HG03045 (cell line): ENCODE data around the gene SLC38A10.
A peak's percentile ranks its signal among the peaks of the same experiment; 100 is the strongest.

Experiments used
- ATAC-seq: cut with Tn5 transposase; IDR thresholded peaks from one replicate; pipeline ENCODE4 v1.9.1; 2021; ENCODE audit warnings: mild to moderate bottlenecking, moderate library complexity; ENCODE audit not compliant: unreplicated experiment

SLC38A10 gene

DNA sequence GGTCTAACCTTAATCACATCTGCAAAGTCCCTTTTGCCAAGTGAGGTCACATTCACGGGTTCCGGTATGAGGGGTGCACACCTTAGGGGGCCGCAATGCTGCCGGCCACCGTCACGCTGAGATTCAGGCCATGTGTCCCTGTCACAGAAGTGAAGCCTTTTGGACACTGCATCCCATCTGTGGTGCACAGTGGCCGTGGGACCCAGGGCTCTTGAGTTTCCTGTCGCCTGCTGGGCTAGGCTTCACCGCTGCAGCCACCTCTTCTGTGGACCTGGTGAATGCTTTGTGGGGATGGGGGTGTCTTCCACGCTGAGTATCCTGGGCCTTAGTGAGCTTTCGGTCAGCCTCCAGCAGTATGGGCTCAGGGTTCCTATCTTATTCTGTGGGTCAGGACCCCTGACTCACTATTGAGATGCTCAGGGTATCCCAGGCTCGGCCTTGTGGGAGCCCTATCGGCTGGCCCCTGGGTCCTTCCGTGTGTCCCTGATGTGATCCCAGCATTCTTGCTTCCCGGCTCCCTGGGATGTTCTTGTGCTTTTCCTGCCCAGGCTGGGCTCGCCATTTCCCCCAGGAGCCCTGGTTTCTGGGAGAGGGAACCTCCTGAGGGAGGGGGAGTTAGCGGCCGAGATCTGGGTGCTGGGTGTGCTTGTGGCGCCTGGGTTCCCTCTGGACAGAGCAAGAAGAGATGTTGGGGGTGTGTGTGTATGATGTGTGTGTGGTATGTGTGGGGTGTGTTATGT, 4.9 kb upstream of the SLC38A10 start:
- ATAC-seq = no peak

DNA sequence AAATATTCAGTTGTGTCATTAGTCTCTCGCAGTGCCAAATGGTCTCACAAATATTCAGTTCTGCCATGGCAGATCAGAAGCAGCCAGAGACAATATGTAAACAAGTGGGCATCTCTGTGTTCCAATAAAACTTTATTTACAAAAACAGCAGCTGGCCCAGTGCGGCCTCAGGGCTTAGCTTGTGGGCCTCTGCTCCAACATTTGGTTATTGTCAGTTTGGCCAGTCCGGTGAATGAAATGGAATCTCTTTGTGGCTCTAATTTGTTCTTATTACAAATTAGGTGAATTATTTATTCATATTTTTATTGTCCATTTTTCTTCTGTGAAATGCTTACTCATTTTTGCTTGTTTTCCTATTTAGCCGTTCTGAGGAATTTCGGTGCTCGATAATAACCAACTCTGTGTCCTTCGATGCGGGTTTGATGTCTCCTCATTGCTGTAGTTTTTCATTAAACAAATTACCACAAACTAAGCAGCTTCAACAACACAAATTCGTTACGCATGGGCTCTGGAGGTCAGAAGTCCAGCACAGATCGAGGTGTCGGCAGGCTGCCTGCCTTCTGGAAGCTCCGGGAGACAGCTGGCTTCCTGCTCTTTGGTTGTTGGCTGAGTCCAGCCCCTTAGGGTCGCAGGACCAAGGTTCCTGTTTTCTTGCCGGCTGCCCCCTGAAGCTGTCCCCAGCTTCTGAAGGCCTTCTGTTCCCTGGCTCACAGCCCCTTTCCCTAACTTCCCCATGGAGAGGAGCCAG, 4.1 kb upstream of the SLC38A10 start:
- ATAC-seq = no peak

DNA sequence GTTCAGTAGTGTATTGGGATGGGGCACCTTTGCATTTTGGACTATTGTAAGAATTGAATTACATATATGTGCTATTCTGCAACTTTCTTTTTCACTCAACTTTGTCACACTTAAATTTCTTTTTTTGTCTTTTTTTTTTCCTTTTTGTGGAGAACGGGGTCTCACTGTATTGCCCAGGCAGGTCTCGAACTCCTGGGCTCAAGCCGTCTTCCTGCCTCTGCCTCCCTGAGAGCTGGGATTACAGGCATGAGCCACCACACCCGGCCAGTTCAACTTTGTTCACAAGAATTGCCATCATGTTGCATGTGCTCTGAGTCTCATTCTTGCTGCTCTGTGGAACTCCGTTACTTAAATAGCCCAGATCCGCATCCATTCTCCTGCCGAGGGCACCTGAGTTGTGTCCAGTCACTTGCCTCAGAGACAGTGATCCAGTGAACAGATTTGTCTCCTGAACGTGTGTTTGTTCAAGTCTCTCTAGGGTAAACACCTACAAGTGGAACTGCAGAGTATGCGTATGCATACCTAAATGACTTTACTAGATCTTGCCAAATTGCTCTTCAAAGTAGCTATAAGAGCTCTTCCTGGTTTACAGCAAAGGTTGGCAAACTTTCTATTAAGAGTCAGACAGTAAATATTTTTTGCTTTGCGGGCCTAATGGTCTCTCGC, 3.4 kb upstream of the SLC38A10 start:
- no peak for ATAC-seq

DNA sequence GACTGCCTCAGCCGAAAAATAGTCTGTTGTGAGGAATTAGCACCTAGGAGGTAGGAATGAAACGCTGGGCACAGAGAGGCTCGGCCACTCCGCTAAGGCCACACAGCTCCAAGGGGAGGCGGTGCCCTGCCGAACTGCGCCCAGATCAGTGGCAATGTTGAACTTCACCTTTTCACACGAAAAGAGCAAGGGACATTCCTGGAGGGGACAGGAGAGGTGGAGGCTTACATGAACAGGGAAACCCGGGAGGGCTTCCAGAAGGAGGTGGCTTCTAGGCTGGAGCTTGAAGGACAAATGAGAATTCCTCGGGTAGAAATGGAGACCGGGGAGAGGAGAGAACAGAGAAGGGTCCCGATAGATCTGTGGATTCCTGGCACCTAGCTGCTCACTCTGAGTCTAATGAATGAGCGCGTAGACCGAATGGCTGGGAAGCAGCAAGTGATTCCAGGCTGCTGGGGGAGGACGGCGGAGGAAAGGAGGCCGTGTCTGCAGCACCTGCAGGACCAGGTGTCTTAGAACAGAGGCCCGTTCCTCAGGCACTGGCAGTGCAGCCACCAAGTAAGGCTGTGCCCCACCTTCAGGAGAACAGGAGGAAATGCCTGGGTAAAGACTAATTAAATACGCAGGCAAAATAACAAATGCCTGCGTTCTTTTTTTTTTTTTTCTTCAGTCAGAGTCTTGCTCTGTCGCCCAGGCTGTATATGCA, 722 bp upstream of the SLC38A10 start:
- peak; percentile 6 for ATAC-seq

DNA sequence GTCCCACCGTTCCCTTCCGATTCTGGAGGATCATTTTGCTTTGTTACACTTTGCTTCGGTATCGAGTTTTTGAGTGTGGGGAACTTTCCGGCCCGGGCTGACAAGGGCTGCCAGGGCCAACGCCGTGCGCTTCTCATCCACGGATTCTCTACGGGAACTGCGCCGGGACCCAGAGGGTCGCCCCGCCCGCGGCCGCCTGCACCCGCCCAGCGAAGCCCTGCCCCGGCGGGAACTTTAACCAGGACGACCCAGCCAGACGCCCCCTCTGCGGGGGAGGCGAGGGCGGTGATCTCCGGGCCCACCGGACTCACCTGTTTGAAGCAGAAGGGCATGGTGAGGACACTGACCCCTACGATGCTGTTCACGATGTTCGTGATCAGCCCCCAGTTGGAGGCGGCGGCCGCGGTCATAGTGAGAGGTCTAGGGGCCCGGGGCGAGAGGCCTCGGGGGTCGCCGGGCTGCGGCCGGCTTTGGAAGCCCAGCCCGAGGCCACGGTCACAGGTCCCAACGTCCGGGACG, 536 bp downstream of the SLC38A10 start:
- peak; percentile 13 for ATAC-seq

DNA sequence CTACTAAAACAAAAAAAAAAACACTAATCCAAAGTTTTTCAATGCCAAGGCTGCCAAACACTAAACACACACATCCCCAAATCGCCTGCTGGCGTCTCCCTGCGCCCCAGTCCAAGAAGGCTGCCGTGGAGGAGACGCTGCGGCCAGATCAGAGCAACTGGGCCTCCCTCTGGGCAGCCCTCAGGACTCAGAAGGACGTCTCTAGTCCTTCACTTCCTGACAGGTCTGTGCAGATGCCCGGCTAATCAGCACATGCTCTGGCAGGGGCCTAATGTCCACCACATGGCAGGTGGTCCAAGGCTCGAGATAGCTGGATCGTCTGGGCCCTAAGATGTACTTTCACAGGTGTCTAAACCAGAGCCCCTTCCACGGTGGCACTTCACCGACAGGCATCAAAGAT, 2.7 kb downstream of the SLC38A10 start:
- no peak for ATAC-seq

DNA sequence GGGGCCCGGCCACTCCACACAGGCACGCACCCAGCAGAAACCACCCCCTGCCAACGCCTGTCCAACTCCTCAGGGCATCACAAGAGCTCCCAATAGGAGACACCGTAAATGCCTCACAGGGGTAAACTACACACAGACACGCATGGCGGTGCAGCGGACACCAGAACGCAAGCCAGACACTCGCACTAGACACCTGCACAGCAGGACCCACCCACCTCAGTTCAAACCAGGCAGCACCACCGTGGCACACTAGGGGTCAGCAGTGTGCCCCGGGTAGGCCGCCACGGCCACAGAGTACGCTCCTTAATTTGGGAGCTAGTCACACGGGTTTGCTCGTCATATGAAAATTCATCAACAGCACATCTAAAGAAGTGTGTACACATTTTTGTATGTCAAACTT, 3.4 kb downstream of the SLC38A10 start:
- ATAC-seq = no peak

DNA sequence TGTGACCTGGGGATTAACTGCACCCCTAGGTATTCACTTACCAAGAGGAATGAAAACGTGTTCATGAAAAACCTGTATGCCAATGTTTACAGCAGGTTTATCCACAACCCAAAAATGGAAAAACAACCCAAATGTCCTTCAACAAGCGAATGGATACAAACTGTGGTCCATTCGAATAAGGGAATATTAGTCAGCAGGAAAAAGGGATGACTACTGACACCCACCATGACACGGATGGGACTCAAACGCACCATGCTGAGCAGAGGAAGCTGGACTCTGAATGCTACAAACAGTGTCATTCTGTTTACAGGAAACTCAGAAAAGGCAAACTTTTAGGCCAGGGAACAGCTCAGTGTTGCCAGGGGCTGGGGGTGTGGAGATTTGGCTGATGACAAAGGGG, 4.9 kb downstream of the SLC38A10 start:
- no peak for ATAC-seq

DNA sequence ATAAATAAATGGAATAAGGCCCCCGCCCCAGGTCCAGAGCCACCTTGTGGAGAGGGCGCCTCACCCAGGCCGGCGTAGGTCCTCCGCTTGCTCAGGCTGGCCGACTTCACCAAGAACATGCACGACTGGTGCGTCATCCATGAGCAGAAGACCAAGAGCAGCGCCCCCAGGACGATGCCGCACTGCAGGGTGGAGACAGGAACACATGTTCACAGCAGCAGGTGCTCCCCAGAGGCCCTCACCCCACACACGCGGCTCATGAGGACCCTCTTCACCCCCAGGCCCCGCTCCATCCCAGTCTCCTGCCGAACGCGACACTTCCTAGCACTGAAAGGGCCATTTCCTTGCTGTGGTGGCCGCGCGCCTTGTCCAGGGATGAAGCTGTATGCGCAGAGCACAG, 5.5 kb downstream of the SLC38A10 start:
- ATAC-seq = no peak

DNA sequence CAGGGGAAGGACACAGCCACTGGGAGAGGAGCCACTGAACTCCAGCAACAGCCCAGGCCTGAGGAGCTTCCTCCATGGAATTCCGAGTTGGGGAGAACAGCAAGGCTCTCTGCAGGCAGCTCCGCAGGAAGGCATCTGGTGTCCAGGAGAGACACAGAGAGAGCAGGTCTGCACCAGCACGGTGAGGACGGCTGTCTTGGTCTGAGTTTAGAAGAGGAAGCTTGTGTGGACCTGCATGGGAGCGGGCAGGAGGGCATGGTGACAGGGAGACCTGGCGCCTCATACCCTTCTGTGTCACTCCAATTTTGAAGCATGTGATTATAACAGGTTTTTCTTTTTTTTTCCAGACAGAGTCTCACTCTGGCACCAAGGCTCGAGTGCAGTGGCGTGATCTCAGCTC, 6.4 kb downstream of the SLC38A10 start:
- ATAC-seq = no peak

DNA sequence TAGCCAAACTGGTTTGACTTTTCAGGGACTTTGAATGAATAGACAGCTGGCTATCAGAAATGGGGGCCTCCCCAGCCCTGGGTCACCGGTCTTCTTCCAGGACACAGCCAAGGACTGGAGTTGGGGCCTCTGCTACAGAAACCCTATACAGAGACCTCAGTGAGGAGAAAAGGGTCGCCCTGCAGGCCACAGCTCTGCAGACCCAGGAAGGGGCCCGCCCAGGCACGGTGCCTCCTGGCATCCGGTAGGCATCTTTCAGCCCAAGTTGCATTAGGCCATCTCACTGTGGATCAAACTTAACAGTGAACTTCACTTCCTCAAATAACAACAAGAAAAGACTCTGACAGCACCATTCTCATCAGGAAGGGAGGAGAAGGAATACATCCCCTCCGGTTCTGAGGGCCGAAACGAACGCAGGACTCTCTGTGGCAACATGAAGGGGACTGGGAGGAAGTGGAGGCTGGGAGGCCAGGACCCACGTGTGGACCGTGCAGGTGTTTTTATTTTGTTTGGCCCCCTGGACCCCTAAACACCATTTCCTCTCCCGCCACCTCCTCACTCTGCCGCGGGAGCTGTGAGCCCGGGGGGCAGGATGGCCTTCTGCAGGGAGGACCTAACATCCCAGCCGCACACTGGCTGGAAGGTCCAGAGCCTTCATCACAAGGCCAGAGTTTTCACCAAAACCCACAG, 7.2 kb downstream of the SLC38A10 start:
- no peak for ATAC-seq

DNA sequence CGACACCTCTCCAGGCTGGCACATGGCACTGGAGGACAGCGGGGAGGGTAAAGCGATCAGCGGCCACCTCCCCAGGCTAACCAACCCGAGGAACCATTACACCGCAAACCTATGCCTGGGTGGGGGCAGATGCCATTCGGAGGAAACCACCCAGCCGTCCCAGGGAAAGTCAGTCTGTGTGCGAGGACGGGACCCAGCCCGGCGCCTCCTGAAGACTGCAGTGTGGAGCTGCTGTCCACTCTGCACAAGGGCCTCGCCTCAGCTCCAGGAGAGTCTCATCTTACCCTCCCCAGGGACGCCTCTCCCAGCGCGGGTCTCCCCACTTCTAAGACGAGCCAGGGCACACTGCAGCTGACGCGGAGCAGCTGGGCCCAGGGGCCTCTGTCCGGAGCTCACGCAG, 8.0 kb downstream of the SLC38A10 start:
- ATAC-seq = no peak

DNA sequence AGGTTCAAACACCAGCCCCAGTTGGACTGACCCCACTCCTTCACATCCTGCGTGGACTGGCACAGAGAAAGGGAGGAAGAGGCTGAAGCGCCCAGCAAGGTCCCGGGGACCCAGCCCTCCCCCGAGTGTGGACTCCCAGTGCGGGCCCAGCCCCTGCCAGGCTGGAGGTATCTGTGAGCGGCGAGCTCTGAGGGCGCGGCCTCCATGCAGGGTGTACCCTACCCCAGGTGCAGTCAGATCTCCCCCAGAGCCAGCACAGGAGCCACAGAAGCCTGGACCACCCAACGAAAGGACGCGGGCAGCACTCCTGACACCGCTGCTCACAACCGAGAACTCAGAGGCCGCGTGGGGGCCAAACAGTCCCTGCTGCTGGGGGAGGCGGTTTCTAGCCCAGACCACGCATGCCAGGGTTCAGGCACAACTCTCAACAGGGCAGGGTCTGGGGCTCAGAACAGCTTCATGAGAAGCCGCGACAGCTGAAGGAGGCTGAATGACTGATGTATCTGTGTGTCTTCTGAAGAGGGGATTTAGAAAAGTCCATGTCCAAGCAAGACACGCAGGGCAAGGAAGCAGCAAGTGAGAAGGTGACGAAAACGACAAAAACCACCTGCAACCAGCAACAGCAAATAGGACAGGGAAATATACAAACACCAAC, 8.5 kb downstream of the SLC38A10 start:
- ATAC-seq = no peak

DNA sequence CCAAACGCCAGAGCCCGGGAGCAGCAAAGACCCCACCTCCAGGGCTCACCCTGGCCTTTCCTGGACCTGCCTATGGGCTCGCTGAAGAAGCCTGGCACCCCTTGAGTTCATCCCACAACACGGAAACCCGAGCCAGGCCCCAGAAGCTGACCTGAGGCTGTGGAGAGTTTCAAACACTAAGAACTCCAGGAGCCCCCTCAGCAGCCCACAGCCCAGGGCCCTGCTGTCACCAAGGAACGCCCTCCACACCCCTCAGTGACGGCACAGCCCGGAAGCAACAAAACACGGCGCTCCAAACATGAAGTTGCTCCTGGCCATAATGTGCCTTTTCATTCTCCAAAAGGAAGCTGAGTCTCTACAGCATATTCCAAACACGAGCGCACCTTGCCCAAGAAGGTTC, 9.2 kb downstream of the SLC38A10 start:
- no peak for ATAC-seq

DNA sequence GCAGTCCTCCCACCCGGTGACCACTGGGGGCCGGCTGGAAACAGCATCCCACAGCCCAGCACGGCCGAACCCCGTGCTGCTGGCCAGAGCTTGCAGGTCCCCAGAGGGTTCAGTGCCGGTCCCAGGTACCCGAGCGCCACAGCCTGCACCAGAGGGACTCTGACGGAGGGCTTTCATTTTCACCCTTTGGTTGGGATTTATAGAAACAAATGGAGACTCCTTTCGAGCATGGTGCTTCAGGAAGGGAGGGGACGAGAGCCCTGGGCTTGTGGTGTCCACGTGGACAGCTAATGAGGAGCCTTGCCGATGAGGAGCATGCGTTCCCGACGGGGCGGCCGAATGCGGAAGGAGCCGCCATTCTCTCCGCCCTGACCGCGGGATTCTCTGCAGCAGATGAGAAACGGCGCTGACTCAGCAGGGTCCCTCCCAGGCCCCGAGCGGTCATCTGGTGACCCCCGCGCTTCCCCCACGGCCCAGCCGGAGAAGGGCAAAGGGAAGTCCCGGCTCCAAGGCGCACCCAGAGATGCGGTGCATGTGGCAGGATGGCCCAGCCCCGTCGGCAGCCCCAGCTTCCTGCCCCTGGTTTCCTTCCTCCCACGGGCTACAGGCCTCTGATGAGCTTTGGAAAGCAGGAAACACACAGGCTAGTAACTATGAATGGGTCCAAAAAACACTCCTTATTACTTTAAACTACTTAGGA, 9.8 kb downstream of the SLC38A10 start:
- ATAC-seq = no peak

DNA sequence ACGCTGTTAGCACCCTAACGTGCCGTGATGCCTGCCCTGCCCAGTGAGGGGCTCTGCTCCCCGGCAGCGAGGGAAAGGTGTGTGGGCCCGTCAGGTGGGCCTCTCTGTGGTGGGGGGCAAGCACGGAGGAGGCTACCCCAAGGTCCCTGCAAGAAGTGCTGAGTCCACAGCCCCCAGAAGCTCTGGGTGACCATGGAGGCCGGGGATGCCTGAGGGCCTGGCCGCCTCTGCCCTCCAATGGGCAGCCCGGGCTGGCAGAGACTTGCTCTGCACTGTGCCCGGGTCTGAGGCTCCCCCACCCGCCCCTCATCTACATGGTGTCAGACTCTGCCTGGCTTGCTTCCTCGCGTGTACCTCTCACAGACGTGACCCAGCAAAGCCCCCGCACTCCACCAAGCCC, 12.2 kb downstream of the SLC38A10 start:
- no peak for ATAC-seq

DNA sequence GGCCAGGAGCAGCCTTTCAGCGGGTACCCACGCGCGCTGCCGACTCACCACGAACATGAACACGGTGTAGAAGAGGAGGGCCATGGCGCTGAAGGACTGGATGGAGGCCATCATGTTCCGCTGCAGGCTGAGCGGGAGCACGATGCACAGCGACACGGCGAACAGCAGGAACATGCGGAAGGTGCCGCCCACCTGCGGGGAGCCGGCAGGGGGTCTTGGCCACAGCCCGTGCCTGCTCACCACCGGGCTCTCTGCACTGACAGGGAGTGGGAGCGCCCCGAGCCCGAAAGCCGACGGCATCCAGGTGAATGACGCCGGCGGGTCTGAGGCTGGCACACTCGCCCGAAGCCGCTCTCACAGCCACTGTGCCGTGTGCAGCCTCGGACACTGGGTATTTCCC, 13.0 kb downstream of the SLC38A10 start:
- no peak for ATAC-seq

DNA sequence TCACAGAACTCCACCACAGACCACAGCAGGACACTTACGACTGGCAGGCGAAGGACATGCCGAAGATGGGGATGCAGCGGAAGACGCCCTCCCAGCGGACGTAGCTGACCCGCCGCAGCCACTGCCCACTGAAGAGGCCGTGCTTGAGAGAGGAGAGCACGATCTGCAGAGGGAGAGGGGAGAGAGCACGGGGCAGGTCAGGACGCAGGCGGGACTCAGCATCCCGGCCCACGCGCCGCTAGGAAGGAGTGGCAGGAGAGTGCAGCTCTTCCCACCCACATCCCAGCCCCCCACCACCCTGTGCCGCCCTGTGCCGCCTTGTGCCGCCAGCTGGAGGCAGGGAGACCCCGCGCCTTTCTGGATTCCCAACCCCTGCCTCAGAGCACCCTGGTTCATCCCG, 14.5 kb downstream of the SLC38A10 start:
- ATAC-seq = no peak
